ENCODE measurements around the gene ACOT9.
"Not testable (repeated sequence)": the region's sequence is repeated elsewhere in the genome, so short reads cannot be mapped to it uniquely, and the experiment has no call there.

Gene ACOT9

DNA sequence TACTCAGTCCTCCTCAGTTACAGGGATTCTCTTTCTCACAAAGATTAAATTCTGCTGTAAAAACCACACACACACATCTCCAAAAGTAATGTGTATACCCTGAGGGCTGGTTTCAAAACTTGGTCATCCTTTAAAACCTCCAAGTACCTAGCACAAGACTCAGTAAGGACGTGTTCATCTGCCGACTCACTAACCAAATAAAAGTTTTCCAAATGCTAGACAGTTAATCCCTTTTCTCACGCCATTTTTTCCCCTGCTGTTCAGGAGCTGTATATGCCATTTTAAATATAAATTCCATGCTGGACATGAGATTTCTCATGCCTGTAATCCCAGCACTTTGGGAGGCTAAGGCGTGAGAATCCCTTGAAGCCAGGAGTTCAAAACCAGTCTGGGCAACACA, 35.9 kb upstream of the ACOT9 start:
- Mint-ChIP-seq H3K4me3 (no peak overlapping the region), H3K4me1 (ENCODE audit: low read depth) (peaks cover 31% of the 10 kb centered on the region), H3K27me3 (no peaks in the 10 kb centered on the region), H3K36me3 (ENCODE audit: low read depth) (peaks cover 8% of the 10 kb centered on the region), H3K27ac (no peak overlapping the region), H3K9me3 (no peaks in the 10 kb centered on the region)
- no peak for DNase-seq

DNA sequence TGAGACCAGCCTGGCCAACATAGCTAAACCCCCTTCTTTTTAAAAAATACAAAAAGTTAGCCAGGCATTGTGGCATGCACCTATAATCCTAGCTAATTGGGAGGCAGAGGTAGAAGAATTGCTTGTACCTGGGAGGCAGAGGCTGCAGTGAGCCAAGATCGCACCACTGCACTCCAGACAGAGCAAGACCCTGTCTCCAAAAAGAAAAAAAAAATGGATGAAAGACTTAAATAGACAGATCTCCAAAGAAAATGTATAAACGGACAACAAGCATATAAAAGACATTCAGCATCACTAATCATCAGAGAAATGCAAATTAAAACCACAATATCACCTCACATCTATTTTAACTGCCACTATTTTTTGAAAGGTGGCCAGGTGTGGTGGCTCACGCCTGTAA, 33.3 kb upstream of the ACOT9 start:
- no peak for DNase-seq
- H3K9me3 Mint-ChIP-seq: no peaks in the 10 kb centered on the region
- no peaks in the 10 kb centered on the region for H3K27me3 Mint-ChIP-seq
- no peak overlapping the region for H3K4me3 Mint-ChIP-seq
- H3K27ac Mint-ChIP-seq: no peak overlapping the region
- peaks cover 34% of the 10 kb centered on the region for H3K4me1 Mint-ChIP-seq (ENCODE audit: low read depth)
- H3K36me3 Mint-ChIP-seq (ENCODE audit: low read depth): no peaks in the 10 kb centered on the region

DNA sequence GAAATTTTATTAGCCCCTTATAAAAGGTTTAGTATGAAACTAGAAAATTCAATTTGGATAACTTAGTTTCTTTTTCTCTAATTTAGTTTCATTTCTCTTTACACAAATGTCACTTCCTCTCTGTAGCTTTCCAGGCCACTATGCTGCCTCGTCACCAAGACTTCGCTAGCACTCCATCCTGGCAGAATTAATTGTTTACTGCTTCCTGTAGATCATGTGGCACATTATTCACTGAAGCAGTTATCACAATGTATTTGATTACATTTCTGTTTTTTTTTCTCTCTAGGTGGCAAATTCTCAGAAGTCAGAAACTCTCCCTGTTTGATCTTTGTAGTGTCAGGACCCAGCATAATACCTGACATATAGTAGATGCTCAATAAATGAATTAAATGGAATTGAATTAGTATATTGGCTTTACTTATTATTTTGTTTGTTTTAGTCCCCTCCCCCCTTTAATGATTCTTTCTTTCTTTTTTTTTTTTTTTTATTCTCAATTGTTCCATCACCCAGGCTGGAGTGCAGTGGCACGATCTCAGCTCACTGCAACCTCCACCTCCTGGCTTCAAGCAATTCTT, 30.6 kb upstream of the ACOT9 start:
- Mint-ChIP-seq H3K9me3 (no peaks in the 10 kb centered on the region), H3K4me1 (ENCODE audit: low read depth) (peaks cover 23% of the 10 kb centered on the region), H3K27me3 (peaks cover 3% of the 10 kb centered on the region), H3K27ac (peak overlapping the region; percentile 95), H3K36me3 (ENCODE audit: low read depth) (no peaks in the 10 kb centered on the region), H3K4me3 (peak overlapping the region; percentile 47)
- DNase-seq: no peak

DNA sequence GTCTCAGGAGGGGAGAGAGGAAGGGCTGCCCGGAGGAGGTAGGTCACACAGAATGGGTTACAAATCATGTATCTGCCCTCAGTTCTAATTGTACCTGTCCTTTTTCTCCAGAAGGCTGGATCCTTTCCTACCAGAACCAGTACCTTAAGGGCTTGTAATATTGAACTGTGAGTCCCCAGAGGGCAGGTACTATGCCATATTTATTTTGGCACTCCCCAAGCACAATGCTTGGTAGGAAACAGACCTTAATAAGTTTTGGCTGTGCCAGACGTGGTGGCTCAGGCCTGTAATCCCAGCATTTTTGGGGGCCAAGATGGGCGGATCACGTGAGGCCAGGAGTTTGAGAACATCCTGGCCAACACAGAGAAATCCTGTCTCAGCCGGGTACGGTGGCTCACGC, 28.0 kb upstream of the ACOT9 start:
- not testable (repeated sequence) for H3K36me3 Mint-ChIP-seq (ENCODE audit: low read depth); H3K27me3 Mint-ChIP-seq; H3K9me3 Mint-ChIP-seq; H3K4me3 Mint-ChIP-seq; DNase-seq; H3K27ac Mint-ChIP-seq
- H3K4me1 Mint-ChIP-seq (ENCODE audit: low read depth): peaks cover 23% of the 10 kb centered on the region

DNA sequence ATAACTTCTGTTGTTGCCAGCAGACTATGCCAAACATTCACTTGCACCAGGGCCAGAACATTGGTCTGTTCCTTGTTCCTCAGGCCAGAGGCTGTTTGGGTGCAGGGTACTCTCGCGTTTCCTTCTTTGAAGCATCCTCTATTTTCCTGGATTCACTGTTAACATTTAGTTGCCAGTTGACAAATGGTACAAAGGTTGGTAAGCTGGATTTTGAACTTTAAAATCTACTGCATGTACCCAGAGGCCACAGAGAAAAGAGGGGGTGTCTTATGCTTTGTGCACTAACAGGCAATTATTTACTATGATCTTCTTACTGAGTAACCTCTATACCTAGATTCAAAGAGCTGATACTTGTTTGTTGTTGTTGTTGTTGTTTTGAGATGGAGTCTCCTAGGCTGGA, 27.1 kb upstream of the ACOT9 start:
- H3K27ac Mint-ChIP-seq: no peak overlapping the region
- H3K36me3 Mint-ChIP-seq (ENCODE audit: low read depth): no peaks in the 10 kb centered on the region
- no peak overlapping the region for H3K4me3 Mint-ChIP-seq
- no peaks in the 10 kb centered on the region for H3K9me3 Mint-ChIP-seq
- H3K27me3 Mint-ChIP-seq: peaks cover 3% of the 10 kb centered on the region
- DNase-seq: no peak
- H3K4me1 Mint-ChIP-seq (ENCODE audit: low read depth): peaks cover 23% of the 10 kb centered on the region

DNA sequence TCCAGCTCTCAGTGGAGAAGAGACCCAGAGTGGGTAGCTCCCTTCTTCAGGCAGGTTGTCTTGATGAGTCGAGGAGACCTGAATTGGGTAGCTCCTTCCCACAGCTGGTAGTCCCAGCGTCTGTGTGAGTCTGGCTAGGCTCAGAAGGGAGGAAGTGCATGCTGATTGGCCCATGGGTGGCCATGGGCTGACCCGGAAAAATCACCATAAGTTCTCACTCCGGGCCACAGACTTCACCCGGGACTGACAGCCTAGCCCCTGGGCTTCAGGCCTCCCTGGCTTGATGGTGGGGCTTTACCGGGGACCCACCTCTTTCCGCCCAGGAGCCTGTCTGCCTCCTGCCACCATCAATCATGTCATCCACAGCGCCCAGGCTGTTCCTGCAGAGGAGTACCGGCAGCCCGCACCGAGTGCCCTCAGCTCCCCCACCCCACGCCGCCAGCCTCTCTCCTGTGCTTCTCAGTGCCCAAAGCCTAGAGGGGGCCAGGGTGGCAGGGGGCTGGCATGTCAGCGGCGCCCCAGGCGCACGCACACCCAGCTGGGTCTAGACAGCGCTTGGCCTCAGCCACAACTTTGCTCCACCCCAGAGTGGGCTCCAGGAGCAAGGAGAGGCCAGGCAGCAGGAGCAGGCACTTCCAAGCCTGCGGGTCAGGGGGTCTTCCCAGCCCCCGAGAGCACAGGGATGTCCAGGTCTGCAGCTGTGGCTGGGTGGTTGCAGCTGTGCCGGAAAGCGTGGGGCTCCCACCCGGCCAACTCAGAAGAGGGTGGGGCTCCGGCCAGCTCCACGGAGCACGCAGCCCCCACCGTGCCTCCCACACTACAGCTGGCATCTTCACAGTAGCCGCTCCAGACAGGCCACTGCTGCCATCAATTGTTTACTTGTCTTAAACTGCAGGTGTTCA, 23.8 kb upstream of the ACOT9 start:
- no peak for DNase-seq
- peaks cover 2% of the 10 kb centered on the region for H3K4me1 Mint-ChIP-seq (ENCODE audit: low read depth)

DNA sequence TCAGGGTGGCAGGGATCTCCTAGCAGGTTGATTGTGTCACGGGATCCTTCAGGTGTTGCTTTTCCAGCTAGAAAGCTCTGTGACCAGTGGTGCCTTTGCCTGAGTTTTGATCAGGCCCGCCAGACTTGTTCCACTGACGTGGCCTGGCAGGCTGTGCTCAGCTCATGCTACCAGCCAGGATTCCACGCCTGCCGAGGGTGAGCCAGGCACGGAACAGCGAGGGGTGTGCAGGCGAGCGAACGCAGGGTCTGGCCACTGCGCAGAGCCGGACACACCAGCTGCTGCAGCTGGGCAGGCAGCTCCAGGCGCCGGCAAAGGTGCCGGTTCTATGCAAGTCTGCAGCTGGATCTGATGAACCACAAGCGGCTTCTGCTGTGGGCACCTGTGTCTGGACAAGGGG, 22.8 kb upstream of the ACOT9 start:
- no peaks in the 10 kb centered on the region for H3K9me3 Mint-ChIP-seq
- H3K27me3 Mint-ChIP-seq: peaks cover 3% of the 10 kb centered on the region
- H3K4me1 Mint-ChIP-seq (ENCODE audit: low read depth): peaks cover 2% of the 10 kb centered on the region
- H3K36me3 Mint-ChIP-seq (ENCODE audit: low read depth): no peaks in the 10 kb centered on the region
- no peak overlapping the region for H3K4me3 Mint-ChIP-seq
- no peak overlapping the region for H3K27ac Mint-ChIP-seq
- no peak for DNase-seq

More for the DNA sequence above, 23.8 kb upstream of the ACOT9 start:
- Mint-ChIP-seq H3K36me3 (ENCODE audit: low read depth) (no peaks in the 10 kb centered on the region), H3K4me3 (peak overlapping the region; percentile 25), H3K27me3 (peaks cover 3% of the 10 kb centered on the region), H3K27ac (no peak overlapping the region), H3K9me3 (no peaks in the 10 kb centered on the region)

DNA sequence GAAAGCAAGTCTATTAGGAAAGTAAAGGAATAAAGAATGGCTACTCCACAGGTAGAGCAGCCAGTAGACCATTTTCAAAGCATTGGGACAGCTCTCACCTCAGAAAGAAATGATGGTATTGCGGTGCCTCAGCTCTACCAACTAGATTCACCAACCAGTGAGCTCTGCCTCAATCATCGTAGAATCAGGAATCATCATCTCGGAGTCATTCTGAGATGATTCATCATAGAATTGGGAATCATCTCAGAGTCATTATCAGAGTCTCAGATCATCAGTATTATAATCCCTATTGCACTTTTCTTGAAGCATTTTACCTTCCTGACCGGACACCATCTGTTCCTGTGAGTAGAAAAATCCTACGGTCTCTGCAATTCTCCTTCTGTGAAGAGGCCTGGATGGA, 22.4 kb upstream of the ACOT9 start:
- H3K9me3 Mint-ChIP-seq: no peaks in the 10 kb centered on the region
- peaks cover 2% of the 10 kb centered on the region for H3K4me1 Mint-ChIP-seq (ENCODE audit: low read depth)
- no peak overlapping the region for H3K4me3 Mint-ChIP-seq
- H3K36me3 Mint-ChIP-seq (ENCODE audit: low read depth): no peaks in the 10 kb centered on the region
- peaks cover 3% of the 10 kb centered on the region for H3K27me3 Mint-ChIP-seq
- no peak overlapping the region for H3K27ac Mint-ChIP-seq
- no peak for DNase-seq

DNA sequence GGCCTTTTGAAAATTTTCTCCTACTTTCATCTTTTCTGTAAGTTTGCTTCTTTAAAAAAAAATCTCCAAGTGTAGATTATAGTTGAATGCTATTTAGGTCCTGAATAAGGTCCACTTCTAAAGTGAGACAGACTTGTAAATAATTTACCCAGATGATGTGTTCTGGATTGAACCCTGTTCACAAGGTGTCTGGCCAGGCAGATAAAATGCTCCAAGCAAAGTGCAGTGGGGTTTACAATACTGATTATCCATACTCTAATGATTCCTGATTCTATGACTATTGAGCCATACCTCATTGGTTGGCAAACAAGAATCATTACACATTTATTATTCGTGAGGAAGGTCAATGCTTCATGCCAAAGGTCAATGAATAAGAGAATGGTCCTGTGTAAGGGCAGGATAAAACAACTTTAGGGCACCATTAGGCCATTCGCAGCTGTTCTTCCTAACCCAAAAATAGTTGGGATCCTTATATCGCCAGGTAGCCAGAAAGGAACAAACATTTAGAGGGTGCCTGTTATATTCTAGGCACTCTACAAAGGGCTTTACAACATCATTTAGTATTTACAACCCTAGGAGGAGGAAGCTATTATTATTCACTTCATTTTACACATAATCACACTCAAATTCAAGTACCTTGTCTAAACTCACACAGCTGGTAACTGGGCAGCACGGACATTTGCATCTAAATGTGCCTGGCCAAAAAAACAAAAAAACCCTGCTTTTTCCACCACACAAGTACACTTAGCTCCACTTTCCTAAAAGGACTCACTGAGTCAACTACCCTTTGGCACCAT, 21.3 kb upstream of the ACOT9 start:
- no peak for DNase-seq
- Mint-ChIP-seq H3K4me3 (no peak overlapping the region), H3K36me3 (ENCODE audit: low read depth) (no peaks in the 10 kb centered on the region), H3K9me3 (no peaks in the 10 kb centered on the region), H3K27ac (no peak overlapping the region), H3K4me1 (ENCODE audit: low read depth) (no peaks in the 10 kb centered on the region), H3K27me3 (peaks cover 3% of the 10 kb centered on the region)

DNA sequence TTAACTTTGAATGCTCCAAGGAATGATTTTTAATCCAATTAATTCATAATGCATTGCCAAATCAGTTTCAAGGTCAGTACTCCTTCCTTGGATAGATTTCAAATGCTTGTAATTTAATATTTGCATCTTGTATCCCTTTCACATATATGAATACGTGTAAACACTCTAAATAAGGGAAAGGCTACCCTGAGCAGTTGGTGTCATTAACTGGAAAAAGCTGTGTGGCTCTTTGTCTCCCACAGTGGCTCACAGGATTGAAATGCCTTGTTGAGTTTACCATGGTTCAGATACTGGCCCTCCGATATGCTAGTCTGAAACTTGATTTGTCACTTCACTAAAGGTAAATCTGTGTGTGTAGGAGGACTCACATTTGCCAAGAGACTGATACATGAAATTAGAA, 16.7 kb upstream of the ACOT9 start:
- H3K4me3 Mint-ChIP-seq: no peak overlapping the region
- H3K36me3 Mint-ChIP-seq (ENCODE audit: low read depth): no peaks in the 10 kb centered on the region
- H3K27ac Mint-ChIP-seq: no peak overlapping the region
- DNase-seq: no peak
- peaks cover 6% of the 10 kb centered on the region for H3K4me1 Mint-ChIP-seq (ENCODE audit: low read depth)
- peaks cover 10% of the 10 kb centered on the region for H3K27me3 Mint-ChIP-seq
- H3K9me3 Mint-ChIP-seq: no peaks in the 10 kb centered on the region

DNA sequence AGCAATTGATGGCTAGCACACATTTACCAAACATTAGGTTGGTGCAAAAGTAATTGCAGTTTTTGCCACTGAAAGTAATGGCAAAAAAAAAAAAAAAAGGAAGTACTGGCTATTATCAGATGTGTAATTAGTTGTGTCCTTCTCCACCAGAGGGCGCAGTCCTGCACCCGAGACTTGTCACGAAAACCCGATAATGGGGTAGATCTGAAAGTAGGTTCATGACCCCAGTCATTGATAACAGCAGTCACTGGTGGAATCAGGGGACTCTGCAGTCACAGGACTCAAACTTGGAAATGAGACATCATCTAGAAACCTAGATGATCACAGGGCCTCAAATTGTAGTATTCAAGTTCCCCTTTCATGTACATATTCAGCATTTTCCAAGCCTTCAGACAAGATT, 13.1 kb upstream of the ACOT9 start:
- peaks cover 14% of the 10 kb centered on the region for H3K27me3 Mint-ChIP-seq
- no peak overlapping the region for H3K4me3 Mint-ChIP-seq
- peaks cover 6% of the 10 kb centered on the region for H3K4me1 Mint-ChIP-seq (ENCODE audit: low read depth)
- H3K36me3 Mint-ChIP-seq (ENCODE audit: low read depth): no peaks in the 10 kb centered on the region
- DNase-seq: peak; percentile 48
- H3K9me3 Mint-ChIP-seq: no peaks in the 10 kb centered on the region
- H3K27ac Mint-ChIP-seq: no peak overlapping the region

DNA sequence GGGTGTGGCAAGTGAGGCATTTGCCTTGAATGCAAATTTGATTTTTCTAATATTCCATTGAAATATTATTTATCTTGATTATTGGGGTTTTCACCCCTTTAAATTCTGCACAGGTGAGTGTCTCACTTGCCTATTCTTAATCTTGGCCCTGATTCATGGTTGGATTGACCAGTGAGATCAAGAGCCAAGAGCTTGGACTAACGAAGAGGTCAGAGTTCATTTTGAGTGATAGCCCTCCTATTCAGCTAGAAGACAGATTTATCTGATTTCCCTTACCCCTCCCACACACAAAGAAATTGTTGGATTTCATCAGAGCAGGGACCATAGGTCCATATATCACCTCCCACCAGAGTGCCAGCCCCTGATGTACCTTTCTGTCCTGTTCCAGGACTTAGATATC, 11.6 kb upstream of the ACOT9 start:
- no peak overlapping the region for H3K4me3 Mint-ChIP-seq
- H3K9me3 Mint-ChIP-seq: no peaks in the 10 kb centered on the region
- no peak for DNase-seq
- no peaks in the 10 kb centered on the region for H3K36me3 Mint-ChIP-seq (ENCODE audit: low read depth)
- H3K27me3 Mint-ChIP-seq: peaks cover 14% of the 10 kb centered on the region
- peaks cover 6% of the 10 kb centered on the region for H3K4me1 Mint-ChIP-seq (ENCODE audit: low read depth)
- no peak overlapping the region for H3K27ac Mint-ChIP-seq

DNA sequence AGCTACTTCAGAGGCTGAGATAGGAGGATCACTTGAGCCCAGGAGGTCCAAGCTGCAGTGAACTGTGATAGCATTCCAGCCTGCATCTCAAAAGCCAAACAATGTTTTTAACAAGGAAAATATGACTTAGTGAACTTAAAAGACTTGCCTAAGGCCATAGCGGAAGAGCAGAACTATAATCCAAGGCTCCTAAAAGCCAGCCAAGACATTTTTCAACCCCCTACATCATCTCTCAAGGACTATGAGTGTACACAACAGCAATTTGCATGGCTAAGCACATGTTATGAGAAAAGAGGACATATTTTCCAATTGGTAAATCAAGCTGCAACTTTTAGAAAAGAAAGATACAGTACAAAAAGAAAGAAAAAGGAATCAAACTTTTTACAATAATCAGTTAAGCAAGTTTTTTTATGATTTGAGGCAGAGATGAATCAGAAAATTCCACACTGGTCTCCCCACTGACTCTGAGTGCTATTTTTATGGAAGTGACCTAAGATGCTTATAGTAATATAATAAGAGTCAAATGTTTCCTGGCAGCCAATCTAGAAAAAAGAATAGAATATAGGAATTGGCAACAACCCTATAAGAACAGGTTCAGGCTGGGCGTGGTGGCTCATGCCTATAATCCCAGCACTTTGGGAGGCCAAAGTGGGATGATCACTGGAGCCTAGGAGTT, 9.8 kb upstream of the ACOT9 start:
- Mint-ChIP-seq H3K4me3 (no peak overlapping the region), H3K4me1 (ENCODE audit: low read depth) (peaks cover 6% of the 10 kb centered on the region), H3K27me3 (peaks cover 14% of the 10 kb centered on the region), H3K36me3 (ENCODE audit: low read depth) (no peaks in the 10 kb centered on the region), H3K27ac (no peak overlapping the region), H3K9me3 (no peaks in the 10 kb centered on the region)
- no peak for DNase-seq

DNA sequence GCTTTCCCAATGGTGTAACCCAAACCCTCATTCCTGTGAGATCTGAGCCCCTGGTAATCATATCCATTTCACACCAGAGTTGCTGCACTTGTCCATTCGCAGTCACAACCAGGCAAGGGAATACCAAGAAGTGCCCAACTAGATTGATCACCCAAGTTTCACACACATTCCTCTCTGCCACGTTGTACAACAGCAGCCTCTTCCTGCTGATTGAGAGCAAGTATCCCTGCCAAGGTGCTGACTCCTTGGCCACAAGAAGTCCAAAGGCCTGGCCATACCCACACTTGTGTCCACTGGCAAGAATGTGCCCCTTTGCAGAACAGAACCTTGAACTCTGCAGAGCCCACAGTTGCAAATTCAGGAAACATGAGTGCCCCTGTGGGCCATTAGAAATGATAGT, 6.5 kb upstream of the ACOT9 start:
- no peaks in the 10 kb centered on the region for H3K36me3 Mint-ChIP-seq (ENCODE audit: low read depth)
- no peak overlapping the region for H3K4me3 Mint-ChIP-seq
- H3K27ac Mint-ChIP-seq: no peak overlapping the region
- H3K27me3 Mint-ChIP-seq: peaks cover 6% of the 10 kb centered on the region
- H3K4me1 Mint-ChIP-seq (ENCODE audit: low read depth): peaks cover 5% of the 10 kb centered on the region
- DNase-seq: no peak
- no peaks in the 10 kb centered on the region for H3K9me3 Mint-ChIP-seq

All from activated T-cell treated with anti-CD3 and anti-CD28 coated beads, Interleukin-2, amount 50 U/mL, for 24 hours (primary cell).